SW480 (cell line): ENCODE results near the gene SLC19A1.

Experiments
- DNase-seq: peaks from one replicate; pipeline ENCODE4 v3.0.0-alpha.2; 2016; ENCODE audit warnings: low spot score

Gene SLC19A1

DNA sequence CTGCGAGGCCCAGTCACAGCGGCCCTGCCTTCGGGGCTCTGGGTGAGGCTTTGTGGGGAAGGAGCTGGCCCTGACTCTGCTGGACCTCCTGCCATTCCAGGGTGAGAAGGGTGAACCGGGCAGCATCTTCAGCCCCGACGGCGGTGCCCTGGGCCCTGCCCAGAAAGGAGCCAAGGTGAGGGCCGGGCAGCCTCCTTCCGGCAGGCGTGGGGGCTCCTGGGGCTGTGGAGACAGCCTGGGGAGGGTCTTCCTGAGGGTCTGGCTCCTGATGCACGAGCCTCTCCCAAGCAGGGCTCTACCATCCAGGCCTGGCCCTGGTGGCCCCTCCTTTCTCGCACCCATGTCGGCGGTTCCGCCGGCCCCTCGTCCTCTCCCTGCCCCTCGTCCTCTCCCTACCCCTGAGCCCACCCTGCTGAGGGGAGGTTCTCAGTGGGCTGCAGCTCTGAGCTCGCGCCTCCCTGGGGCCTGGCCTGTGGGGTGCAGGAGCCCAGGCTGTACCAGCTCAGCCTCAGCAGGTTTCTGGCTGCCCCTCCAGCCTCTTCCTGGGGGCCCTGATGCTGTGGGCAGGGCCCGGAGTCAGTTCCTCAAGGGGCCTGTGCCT lies 48.7 kb downstream of the SLC19A1 start:
- no peak for DNase-seq

GRCh38 chr21:45492765-45493164 lies 49.5 kb downstream of the SLC19A1 start:
- DNase-seq, result no peak

DNA sequence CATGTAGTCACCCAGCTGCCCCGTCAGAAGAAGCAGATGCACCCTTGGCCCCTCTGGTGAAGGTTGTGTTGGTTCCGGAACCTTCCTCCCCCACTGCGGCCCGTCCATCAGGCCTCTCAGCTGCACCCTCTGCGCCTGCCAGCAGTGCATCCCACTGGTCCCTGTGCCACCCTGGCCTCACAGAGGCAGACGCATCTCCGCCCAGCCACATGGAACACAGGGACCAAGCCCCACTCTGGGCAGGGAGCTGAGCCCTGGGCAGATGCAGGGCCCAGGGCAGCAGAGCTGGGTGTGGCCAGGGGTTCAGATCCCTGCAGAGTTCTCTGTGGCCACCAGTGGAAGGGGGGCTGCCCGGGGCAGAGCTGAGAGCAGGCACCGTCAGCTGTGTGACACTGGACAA lies 50.6 kb downstream of the SLC19A1 start:
- no peak for DNase-seq

GRCh38 chr21:45491056-45491455 lies 51.2 kb downstream of the SLC19A1 start:
- DNase-seq, result no peak

DNA sequence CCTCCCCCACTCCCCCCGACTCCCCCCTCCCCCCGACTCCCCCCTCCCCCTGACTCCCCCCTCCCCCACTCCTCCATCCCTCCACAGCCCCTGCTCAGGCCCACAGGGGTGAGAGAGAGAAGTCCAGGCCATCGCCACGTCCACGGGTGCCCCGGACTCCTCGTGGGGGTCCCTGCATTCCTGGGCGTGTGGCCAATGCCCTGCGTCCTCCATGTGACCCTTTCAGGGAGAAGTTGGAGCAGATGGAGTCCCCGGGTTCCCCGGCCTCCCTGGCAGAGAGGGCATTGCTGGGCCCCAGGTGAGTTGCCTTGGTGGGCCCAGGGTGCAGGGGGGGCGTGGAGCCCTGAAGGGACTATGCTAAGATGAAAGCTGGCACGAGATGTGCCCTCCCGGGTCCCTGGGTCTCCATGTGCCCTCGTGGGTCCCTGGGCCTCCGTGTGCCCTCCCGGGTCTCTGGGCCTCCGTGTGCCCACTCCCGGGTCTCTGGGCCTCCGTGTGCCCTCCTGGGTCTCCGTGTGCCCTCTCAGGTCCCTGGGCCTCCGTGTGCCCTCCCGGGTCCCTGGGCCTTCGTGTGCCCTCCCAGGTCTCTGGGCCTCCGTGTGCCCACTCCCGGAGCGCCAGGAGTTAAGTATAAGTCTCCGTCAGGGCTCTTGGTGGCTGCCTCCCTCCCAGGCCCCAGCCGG lies 52.0 kb downstream of the SLC19A1 start:
- DNase-seq, result no peak

DNA sequence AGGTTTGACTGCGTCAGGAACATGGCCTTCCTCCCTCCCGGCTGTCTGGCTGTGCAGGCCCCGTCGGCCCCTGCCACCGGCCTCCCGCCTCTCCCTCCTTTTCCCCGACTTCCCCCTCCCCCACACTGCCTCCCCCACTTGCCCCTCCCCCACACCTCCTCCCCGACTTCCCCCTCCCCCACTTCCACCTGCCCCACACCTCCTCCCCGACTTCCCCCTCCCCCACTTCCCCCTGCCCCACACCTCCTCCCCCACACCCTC lies 52.6 kb downstream of the SLC19A1 start:
- no peak for DNase-seq

GRCh38 chr21:45488931-45489721 lies 53.1 kb downstream of the SLC19A1 start:
- no peak for DNase-seq

GRCh38 chr21:45487891-45488600 lies 54.2 kb downstream of the SLC19A1 start:
- DNase-seq, result no peak

DNA sequence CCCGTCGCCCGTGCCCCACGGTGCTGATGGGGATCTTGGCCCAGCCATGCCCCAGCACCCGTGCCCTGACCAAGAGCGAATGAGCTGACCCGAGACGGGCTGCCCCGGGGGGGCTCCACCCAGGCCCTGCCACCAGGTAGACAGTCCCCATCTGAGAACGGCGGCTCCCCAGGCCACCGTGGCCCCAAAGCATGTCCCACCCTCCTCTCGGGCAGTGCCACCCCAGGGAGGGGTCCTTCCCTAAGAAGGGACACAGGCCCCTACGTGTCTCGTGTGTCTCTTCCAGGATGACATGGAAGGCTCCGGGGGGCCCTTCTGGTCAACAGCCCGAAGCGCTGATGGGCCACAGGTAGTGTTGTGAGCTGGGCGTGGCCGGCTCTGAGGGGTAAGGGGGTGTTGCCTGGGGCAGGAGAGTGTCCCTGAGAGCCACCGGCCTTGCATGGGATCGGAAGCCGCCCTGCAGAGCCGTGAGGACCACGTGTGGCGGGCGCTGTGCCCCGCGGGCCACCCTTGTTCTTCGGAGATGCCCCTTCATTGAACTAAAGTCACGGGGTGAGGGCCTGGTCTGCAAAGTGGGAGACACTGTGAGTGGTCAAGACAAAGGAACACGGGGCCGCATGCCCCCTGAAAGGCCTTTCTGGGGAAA lies 55.0 kb downstream of the SLC19A1 start:
- no peak for DNase-seq

DNA sequence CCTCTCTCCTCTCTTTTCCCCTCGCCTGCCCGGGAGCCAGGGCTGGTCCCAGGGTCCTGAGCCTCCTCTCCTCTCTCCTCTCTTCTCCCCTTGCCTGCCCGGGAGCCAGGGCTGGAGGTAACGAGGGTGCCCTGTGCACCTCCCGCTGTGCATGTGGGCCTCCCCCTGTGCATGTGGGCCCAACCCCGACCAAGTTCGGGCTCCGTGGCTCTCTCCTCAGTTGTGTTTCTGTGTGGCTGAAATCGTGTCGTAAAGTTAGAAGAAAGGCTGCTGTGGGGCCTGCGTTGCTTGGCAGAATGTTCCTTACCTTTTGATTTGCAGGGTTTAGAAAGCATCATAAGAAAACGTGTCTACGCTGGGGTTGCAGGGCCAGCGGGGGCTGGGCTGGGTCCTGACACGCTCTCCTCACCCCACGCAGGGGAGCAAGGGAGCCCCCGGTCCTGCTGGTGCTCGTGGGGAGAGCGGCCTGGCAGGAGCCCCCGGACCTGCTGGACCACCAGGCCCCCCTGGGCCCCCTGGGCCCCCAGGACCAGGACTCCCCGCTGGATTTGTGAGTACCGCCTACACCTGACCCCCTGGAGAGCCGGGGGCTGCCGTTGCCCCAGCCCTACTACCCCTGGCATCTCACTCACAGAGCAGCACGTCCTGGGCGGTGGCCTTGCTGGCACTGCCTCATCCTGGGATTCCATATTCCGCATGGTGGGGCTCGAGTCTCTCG lies 55.6 kb downstream of the SLC19A1 start:
- no peak for DNase-seq

DNA sequence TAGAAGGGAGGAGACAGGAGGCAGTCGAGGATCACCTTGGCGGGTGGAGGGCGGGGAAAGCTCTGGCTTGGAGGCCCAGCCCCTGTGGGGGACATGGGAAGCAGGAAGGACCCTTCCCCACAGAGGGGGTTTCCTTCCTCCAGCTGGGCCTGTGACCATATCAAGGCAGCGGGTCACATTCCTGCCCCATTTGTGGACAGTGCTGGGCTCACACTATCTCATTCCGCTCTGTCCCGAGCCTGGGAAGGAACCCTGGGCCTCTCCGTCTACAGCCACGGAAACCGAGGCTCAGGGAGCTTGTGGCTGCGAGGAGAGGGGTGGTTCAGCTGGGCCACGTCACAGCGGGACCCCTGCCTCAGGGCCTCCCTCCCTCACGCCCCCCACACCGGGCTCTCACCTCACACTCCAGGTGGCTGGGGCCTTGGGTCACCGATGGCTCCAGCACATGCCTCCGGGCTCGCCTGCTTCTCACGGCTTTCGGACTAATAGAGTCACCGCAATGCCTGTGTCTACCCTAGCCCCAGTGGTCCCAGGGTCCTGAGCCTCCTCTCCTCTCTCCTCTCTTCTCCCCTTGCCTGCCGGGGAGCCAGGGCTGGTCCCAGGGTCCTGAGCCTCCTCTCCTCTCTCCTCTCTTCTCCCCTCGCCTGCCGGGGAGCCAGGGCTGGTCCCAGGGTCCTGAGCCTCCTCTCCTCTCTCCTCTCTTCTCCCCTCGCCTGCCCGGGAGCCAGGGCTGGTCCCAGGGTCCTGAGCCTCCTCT lies 56.4 kb downstream of the SLC19A1 start:
- DNase-seq, result no peak

DNA sequence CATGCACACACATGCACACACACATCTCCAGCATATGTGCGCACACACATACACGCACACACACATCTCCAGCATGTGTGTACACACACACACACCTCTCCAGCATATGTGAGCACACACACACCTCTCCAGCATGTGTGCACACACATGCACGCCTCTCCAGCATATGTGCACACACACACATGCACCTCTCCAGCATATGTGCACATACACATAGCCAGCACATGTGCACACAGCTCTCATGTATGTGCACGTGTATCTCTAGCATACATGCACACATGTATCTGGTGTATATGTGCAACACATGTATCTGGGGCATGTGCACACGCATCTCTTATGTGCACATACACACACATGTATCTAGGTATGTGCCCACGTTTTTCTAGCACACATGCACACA lies 57.9 kb downstream of the SLC19A1 start:
- no peak for DNase-seq

DNA sequence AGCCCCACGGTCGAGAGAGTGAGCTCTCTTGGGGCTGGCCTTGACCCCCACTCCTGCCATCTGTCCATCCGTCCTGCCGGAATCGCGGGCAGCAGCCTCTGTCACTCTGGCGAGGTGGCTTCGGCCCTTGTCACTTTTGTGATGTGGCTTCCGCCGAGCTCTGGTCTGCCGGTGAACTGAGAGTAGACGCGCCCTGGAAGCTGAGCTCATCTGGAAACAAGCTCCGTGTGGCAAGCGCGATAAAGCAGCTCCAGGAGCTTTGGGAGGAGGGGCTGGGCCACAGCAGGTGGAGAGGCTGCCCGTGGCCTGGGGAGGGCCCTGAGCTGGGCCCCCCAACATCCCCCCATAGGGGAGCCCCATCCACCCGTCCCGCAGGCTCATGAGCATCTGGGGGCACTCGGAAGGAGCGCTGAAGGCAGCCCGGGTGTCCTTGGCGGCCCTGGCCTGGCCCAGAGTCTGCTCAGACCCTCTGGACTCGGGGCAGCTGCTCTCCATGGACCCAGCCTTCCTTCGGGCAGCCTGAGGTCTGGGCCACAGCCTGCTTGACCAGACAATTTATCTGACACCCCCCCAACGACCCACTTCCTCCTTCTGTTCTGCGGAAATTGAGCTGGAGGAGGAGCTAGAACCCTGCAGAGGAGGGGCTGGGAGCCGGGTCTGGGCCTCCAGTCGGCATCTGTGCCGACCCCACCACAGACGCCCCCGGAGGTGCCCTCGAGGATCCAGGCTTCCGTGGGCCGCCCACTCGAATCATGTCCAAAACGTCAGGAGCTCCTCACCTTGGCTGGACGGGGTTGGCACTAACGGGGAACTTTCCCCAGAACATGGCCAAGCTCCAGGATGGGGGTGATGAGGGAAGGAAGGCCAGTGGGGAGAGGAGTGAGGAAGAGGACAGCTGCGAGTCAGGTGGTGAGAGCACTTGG lies 59.1 kb downstream of the SLC19A1 start:
- DNase-seq, result no peak

GRCh38 chr21:45481977-45482898 lies 60.0 kb downstream of the SLC19A1 start:
- DNase-seq, result no peak

DNA sequence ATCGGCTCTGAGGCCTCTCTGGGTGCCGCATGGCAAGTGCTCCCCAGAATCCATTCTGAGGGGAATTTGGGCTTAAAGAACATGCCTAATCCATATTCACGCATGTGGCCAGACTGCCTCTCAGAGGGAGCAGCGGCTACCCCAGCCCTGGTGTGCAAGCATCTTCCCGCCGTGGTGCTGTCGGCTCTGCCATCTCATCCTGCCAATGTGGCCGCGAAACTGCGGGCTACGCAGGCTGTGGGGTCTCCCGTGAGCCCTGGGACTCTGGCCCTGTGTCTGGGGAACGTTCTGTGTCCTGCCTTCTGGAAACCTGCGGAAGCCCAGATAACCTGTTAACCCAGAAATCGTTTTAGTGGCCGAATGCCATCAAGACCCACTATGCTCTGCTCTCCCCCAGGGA lies 60.7 kb downstream of the SLC19A1 start:
- DNase-seq, result no peak

DNA sequence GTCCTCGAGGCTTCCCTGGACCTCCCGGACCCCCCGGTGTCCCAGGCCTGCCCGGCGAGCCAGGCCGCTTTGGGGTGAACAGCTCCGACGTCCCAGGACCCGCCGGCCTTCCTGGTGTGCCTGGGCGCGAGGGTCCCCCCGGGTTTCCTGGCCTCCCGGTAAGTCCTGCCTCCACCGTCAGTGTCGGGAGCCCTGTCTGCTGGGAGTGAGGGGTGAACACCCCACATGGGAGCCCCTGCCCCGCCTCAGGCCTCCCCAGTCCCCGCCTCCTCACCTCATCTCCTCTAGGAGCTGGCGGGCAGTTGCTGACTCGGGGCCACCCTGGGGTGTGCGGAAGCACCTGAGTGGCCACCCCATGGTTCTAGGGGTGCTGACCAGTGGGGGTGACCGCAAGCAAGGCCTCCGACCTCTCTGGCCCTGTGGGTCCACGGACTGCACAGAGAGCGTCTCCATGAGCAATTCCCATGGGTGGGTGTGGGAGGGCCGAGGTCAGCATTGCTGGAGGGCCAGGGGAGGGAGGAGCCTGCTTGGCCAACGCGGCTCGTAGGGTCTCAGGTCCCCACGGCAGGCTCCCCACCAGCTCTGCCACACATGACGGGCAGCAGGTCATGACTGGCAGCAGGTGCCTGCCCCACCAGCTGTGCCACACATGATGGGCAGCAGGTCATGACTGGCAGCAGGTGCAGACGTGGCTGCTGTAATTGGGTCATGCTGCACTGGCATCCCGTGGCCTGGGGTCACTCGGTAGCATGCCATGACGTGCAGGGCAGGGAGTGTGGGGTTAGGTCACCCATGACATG lies 61.3 kb downstream of the SLC19A1 start:
- DNase-seq, result no peak

DNA sequence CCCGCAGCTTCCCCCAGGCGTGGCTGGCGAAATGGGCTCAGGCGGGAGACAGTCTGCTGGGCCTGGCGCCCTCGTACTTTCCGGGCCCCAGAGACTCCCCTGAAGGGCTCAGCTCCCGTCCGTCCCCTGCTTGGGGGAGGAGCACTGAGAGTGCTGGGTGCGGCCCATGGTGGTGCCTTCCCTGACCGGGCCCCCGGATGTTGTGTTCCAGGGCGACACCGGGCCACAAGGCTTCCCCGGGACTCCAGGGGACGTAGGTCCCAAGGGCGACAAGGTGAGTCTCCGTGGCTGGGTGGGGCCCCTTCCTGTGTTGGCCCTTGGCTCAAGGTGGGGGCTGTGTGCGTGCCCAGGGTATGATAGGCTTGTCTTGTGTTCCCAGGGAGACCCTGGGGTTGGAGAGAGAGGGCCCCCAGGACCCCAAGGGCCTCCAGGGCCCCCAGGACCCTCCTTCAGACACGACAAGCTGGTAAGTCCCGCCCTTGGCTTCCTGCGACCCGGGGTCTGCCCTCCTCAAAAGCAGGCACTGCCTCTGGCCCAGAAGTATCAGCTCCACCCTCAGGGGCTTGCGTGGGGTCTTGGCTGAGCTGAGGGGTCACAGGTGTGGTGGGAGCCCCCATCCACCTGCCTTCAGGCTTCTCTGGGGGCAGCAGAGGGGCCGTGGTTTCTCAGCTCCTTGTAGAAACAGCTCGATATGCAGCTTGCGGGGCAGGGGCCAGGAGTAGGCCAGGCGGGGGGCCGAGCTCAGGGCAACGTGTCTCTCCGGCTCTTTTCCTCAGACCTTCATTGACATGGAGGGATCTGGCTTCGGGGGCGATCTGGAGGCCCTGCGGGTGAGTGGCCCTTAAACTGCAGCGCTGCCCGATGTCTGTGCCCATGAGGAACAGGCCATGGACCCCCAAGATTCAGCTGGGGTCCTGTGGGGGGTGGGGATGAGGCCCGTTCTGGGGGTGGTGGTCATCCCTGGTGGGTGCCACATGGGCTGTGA lies 62.3 kb downstream of the SLC19A1 start:
- no peak for DNase-seq
